Activated CD4-positive, alpha-beta memory T cell treated with anti-CD3 and anti-CD28 coated beads for 36 hours (primary cell): ENCODE results near the gene DOK6. TPM values are rescaled to one million over a fixed set of nuclear protein-coding genes. Genes with fewer than 3 reads are reported as not detected.
"Not testable (repeated sequence)": the region's sequence is repeated elsewhere in the genome, so short reads cannot be mapped to it uniquely, and the experiment has no call there.

ENCODE experiments used
- CTCF ChIA-PET: fragments of 350-600 bp; sonication (Branson Sonifier 250); formaldehyde crosslinking; loops from one replicate; lab custom pipeline; 2021; ENCODE audit warnings: antibody characterized with exemption, inconsistent platforms; lab: Charles Lee
- POLR2A ChIA-PET: fragments of 350-600 bp; sonication (Branson Sonifier 250); formaldehyde crosslinking; loops from one replicate; lab custom pipeline; 2021; ENCODE audit warnings: antibody characterized with exemption; lab: Charles Lee
- DNase-seq: peaks from one replicate; pipeline ENCODE4 v3.0.0-alpha.2; 2020
- H3K27ac Mint-ChIP-seq: one replicate; pipeline ENCODE4 v1.8.0; 2021; ENCODE audit warnings: mixed read lengths
- H3K27me3 Mint-ChIP-seq: one replicate; pipeline ENCODE4 v1.8.0; 2021; ENCODE audit warnings: mixed read lengths
- H3K36me3 Mint-ChIP-seq: one replicate; pipeline ENCODE4 v1.8.0; 2021; ENCODE audit warnings: mixed read lengths
- H3K4me1 Mint-ChIP-seq: one replicate; pipeline ENCODE4 v1.8.0; 2021; ENCODE audit warnings: low read depth, mixed read lengths
- H3K4me3 Mint-ChIP-seq: one replicate; pipeline ENCODE4 v1.8.0; 2021; ENCODE audit warnings: mild to moderate bottlenecking, mixed read lengths
- H3K9me3 Mint-ChIP-seq: one replicate; pipeline ENCODE4 v1.8.0; 2021; ENCODE audit warnings: mixed read lengths
- intact Hi-C: fragments of 100-400 bp; cut with micrococcal nuclease; formaldehyde crosslinking; loops from one replicate; pipeline ENCODE4 v1.15.1; 2023
- total RNA-seq, 2 experiments: library from RNA; stranded (reverse); gene quantifications; one replicate each; pipeline ENCODE4 v1.2.3, GENCODE V29; 2021

Gene DOK6
- total RNA-seq, 2 experiments from 2014 or later = not detected

DNA sequence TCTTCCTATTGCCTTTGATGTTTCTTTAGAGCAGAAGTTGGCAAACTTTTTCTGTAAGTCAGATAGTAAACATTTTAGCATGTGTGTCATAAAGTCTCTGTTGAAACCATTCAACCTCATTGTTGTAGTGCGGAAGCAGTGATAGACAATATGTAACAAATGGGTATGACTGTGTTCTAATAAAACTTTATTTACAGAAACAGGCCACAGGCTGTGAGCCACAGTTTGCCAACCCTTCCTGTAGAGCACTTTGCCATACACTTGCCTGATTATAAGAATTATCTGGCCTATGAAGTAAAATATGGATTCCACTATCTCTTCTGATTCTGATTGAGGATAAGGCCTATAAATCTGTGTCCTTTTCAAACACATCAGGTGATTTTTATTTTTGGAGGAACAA lies 237.4 kb downstream of the DOK6 start:
- no peak for DNase-seq
- intact Hi-C loops = loop anchor here (10.0 kb wide), 1 partner anchor 317 kb away; no protein-coding TSS in a partner anchor
- Mint-ChIP-seq H3K9me3 (no peaks in the 10 kb centered on the region), H3K27ac (no peak overlapping the region), H3K4me3 (no peak overlapping the region), H3K27me3 (no peaks in the 10 kb centered on the region), H3K36me3 (no peaks in the 10 kb centered on the region), H3K4me1 (no peaks in the 10 kb centered on the region)
- CTCF ChIA-PET = interaction anchor here (1.2 kb wide), 1 partner anchor 449 kb away, joined by 3 read pairs; no protein-coding TSS in a partner anchor
- POLR2A ChIA-PET = no interaction called here

DNA sequence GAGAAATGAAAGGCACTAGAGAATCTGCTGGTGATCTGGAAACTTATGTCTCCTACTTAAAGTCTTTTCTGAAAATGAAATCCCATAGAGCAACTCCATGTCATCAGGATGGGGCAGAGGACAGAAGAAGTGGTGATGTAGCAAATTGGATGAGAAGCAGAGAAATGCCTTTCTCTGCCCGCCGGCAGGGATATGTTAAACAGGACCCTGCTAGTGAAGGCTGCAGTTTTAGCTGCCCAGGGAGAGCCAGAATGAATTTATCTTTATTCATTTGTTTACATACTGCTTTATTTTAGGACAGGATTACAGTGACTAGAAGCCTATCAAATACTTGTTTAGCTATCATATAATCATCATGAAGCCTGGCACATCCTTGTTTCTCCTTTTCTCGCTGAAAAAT lies 247.0 kb downstream of the DOK6 start:
- ChIA-PET POLR2A (no interaction called here), CTCF (no interaction called here)
- H3K36me3 Mint-ChIP-seq = no peaks in the 10 kb centered on the region
- DNase-seq = no peak
- H3K4me1 Mint-ChIP-seq = no peaks in the 10 kb centered on the region
- H3K4me3 Mint-ChIP-seq = no peak overlapping the region
- intact Hi-C loops = no loop called here
- peaks cover 10% of the 10 kb centered on the region for H3K27me3 Mint-ChIP-seq
- no peak overlapping the region for H3K27ac Mint-ChIP-seq
- no peaks in the 10 kb centered on the region for H3K9me3 Mint-ChIP-seq

DNA sequence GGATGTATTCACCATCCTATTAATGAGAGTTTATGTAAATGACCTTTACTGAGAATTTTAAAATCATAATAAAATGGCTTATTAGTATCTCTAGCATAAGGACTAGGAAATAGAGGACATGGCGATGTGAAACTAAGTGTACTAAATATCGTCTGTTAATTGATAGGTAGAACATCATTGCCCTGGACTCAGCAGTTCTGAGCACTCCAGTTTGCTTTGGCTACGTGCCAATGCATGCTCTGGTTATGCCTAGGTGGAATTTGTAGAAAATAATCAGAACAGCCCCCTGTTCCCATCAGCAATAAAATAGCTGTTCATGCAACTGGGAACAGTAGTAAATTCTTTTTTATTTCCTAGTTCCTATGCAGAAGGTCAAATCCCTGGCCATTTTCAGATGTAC lies 247.8 kb downstream of the DOK6 start:
- Mint-ChIP-seq H3K27ac (no peak overlapping the region), H3K4me1 (no peaks in the 10 kb centered on the region), H3K27me3 (peaks cover 17% of the 10 kb centered on the region), H3K4me3 (no peak overlapping the region), H3K9me3 (no peaks in the 10 kb centered on the region), H3K36me3 (no peaks in the 10 kb centered on the region)
- POLR2A ChIA-PET = no interaction called here
- CTCF ChIA-PET = no interaction called here
- DNase-seq = no peak
- intact Hi-C loops = no loop called here

DNA sequence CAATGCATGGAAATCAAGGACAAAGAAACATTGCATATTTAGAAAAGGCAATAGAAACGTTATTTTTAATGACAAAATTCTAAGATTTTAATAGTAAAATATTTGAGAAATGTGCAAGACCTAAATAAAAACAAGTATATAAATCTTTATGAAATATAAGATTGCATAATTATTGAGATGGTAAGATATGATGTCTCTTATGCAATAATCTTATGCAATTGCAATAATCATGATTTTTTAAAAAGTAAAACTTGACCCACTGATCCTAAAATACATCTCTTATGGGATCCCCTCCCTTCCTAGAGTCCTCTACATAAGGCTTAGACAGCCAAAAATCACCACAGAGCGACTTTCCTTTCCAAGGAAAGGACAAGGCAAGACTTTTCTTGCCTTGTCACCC lies 249.0 kb downstream of the DOK6 start:
- Mint-ChIP-seq H3K9me3 (no peaks in the 10 kb centered on the region), H3K36me3 (no peaks in the 10 kb centered on the region), H3K27ac (no peak overlapping the region), H3K4me1 (no peaks in the 10 kb centered on the region), H3K27me3 (peaks cover 17% of the 10 kb centered on the region), H3K4me3 (no peak overlapping the region)
- DNase-seq = no peak
- intact Hi-C loops = no loop called here
- POLR2A ChIA-PET = no interaction called here
- CTCF ChIA-PET = no interaction called here

DNA sequence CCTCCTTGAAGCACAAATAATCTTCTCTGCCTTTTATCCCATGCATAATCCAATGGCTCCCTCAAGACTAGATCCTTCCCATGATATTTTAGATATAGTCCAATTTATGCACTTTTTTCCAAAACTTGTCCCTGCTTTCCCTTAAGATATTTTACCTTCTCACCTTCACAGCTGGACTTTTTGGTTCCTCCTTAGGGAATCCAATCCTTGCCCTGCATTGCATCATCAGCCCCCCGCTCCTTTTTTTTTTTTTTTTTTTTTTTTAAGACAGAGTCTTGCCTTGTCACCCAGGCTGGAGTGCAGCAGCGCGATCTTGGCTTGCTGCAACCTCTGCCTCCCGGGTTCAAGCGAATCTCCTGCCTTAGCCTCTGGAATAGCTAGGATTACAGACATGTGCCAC lies 250.6 kb downstream of the DOK6 start:
- CTCF ChIA-PET = no interaction called here
- no peaks in the 10 kb centered on the region for H3K9me3 Mint-ChIP-seq
- H3K4me3 Mint-ChIP-seq = no peak overlapping the region
- DNase-seq = no peak
- peaks cover 19% of the 10 kb centered on the region for H3K27me3 Mint-ChIP-seq
- POLR2A ChIA-PET = no interaction called here
- H3K27ac Mint-ChIP-seq = no peak overlapping the region
- H3K4me1 Mint-ChIP-seq = no peaks in the 10 kb centered on the region
- H3K36me3 Mint-ChIP-seq = no peaks in the 10 kb centered on the region
- intact Hi-C loops = no loop called here

DNA sequence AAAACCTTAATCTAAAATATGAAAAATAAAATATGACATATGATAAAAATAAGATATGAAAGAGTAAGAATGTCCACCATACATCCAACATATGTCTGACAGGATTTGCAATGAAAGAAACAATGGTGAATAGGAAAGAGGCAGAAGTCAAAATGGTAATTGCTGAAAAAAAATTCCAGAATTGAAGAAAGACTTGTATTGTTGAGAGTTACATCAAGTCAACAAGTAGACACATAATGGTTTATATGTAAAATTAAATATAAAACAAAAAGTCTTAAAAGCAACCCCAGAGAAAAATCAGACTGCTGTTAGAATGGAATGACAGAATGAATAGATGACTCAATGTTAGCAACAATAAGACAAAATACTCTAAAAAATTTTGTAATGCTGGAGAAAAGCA lies 255.1 kb downstream of the DOK6 start:
- H3K4me3 Mint-ChIP-seq = no peak overlapping the region
- H3K36me3 Mint-ChIP-seq = no peaks in the 10 kb centered on the region
- ChIA-PET CTCF (no interaction called here), POLR2A (no interaction called here)
- intact Hi-C loops = no loop called here
- H3K9me3 Mint-ChIP-seq = no peaks in the 10 kb centered on the region
- no peaks in the 10 kb centered on the region for H3K4me1 Mint-ChIP-seq
- peaks cover 13% of the 10 kb centered on the region for H3K27me3 Mint-ChIP-seq
- DNase-seq = no peak
- no peak overlapping the region for H3K27ac Mint-ChIP-seq

DNA sequence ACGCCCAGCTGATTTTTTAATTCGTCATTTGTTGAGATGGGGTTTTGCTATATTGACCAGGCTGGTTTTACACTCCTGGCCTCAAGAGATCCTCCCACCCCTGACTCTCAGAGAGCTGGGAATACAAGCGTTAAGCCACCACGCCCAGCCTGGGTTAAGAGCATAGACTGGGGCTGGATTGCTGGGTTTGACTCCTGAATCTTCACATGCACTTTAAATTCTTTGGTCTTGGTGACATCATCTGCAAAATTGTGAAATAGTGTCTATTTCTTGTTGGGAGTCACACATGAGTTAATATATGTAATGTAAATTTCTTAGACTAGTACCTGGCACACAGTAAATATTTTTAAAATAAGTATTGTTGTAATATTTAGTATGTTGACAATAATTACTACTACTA lies 257.4 kb downstream of the DOK6 start:
- Mint-ChIP-seq H3K36me3 (no peaks in the 10 kb centered on the region), H3K9me3 (no peaks in the 10 kb centered on the region), H3K27me3 (peaks cover 5% of the 10 kb centered on the region), H3K4me1 (no peaks in the 10 kb centered on the region), H3K4me3 (no peak overlapping the region), H3K27ac (no peak overlapping the region)
- POLR2A ChIA-PET = no interaction called here
- intact Hi-C loops = no loop called here
- no peak for DNase-seq
- CTCF ChIA-PET = no interaction called here

DNA sequence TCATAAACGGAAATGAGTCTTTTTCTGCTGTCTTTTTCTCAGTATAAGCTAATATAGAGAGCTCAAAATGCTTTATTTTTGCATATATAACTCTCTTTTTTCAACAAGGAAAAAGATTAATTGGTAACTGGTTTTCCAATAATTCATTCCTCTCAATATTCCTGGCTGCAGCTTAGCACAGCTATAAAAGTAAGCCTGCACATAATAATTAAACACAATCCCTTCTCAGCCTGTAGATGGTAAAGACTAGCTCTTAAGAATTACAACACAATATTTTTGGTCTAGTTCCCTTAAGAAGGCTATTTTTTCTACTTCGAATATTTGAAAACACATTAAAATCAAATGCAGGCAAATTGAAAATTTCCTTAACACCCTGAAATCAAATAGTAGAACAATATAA lies 258.0 kb downstream of the DOK6 start:
- ChIA-PET POLR2A (no interaction called here), CTCF (interaction anchor here (0.7 kb wide), 1 partner anchor 8 kb away, joined by 4 read pairs; no protein-coding TSS in a partner anchor)
- no peak overlapping the region for H3K4me3 Mint-ChIP-seq
- H3K9me3 Mint-ChIP-seq = no peaks in the 10 kb centered on the region
- H3K36me3 Mint-ChIP-seq = no peaks in the 10 kb centered on the region
- H3K4me1 Mint-ChIP-seq = no peaks in the 10 kb centered on the region
- intact Hi-C loops = no loop called here
- peaks cover 2% of the 10 kb centered on the region for H3K27me3 Mint-ChIP-seq
- H3K27ac Mint-ChIP-seq = no peak overlapping the region
- DNase-seq = no peak

DNA sequence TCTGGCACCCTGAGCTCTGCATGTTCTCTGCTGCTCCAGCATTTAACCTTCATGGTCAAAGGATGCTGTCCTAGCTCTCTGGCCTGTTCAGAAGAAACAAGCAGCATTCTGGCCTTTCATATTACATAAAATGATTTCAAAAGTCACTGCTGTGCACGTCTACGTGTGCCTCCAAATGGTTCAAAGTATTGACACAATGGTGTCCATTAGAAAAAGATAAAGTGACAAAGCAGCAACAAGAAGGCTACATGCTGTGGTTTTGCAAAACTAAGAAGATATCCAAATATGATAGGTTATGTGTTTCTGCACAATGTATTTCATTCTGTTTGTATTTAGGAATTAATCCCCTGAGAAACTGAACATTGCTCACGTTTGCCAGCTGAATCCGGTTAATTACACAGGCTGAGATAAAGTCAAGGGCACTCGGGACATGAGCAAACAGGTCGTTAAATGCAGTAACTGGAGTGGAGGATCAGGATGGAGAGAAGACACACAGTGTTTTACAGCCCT lies 258.5 kb downstream of the DOK6 start:
- DNase-seq = no peak
- intact Hi-C loops = no loop called here
- H3K36me3 Mint-ChIP-seq = no peaks in the 10 kb centered on the region
- no peak overlapping the region for H3K4me3 Mint-ChIP-seq
- no peak overlapping the region for H3K27ac Mint-ChIP-seq
- no peaks in the 10 kb centered on the region for H3K9me3 Mint-ChIP-seq
- ChIA-PET CTCF (interaction anchor here (0.7 kb wide), 1 partner anchor 9 kb away, joined by 4 read pairs; no protein-coding TSS in a partner anchor), POLR2A (no interaction called here)
- peaks cover 2% of the 10 kb centered on the region for H3K27me3 Mint-ChIP-seq
- H3K4me1 Mint-ChIP-seq = no peaks in the 10 kb centered on the region

DNA sequence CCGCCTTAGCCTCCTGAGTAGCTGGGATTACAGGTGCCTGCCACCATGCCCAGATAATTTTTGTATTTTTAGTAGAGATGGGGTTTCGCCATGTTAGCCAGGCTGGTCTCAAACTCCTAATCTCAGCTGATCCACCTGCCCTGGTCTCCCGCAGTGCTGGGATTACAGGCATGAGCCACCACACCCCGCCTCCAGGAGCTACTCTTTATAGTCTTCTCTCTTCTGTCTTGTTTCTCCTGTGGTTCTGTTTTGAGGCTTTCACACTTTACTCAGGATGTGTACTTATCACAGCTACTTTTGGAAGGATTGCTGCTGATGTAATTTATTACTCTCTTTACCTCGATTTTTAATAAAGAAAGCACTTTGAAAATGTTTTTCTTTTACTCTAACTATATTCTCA lies 261.4 kb downstream of the DOK6 start:
- H3K27ac Mint-ChIP-seq, DNase-seq, intact Hi-C loops, H3K9me3 Mint-ChIP-seq, POLR2A ChIA-PET, CTCF ChIA-PET, H3K36me3 Mint-ChIP-seq, H3K4me1 Mint-ChIP-seq, H3K27me3 Mint-ChIP-seq, H3K4me3 Mint-ChIP-seq: not testable (repeated sequence)

DNA sequence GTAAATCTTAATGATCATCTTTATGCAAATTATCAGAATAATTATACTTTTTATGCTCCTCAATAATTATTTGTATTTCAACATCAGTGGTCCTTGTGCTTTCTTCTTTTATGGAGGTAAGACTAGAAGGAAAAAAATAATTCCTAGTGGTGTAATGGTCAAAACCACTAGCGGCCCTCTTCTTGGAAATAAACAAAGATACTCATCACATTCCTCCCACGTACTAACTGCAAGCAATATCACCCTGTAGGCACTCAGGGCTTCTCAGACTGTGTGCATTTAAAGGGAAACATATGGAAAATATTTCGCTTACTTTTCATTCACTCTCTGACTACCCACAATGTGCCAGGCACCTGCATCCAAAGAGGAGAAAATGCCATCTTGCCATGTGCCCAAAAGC lies 263.7 kb downstream of the DOK6 start:
- POLR2A ChIA-PET = no interaction called here
- intact Hi-C loops = no loop called here
- Mint-ChIP-seq H3K27me3 (peaks cover 2% of the 10 kb centered on the region), H3K27ac (no peak overlapping the region), H3K4me1 (no peaks in the 10 kb centered on the region), H3K36me3 (no peaks in the 10 kb centered on the region), H3K4me3 (no peak overlapping the region), H3K9me3 (no peaks in the 10 kb centered on the region)
- CTCF ChIA-PET = no interaction called here
- no peak for DNase-seq

DNA sequence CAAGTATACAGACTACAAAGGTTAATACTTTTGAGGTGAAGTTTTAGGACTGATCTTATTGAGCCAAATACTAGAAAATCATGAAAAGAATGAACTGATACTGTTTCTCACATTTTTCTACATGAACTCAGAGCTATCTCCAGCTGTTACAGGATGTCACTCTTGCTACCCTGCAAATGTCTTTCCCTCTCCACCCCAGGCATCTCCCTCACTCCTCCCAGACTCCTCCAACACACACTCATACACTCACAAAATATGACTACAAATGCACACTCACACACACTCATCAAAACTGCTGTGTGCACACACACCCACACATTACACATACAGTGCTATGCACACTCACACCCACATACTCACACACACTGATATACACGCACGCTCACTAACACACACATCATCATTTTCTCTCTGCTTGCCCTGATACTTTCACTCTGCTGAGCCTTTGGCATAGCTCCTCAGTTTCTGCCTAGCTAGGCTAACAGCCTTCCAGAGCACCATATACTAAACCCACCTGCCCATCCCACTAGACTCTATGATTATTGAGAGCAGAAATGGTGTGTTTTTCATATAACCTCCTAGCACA lies 273.7 kb downstream of the DOK6 start:
- CTCF ChIA-PET = interaction anchor here (1.3 kb wide), 1 partner anchor 9 kb away, joined by 3 read pairs; no protein-coding TSS in a partner anchor
- intact Hi-C loops = no loop called here
- no peak overlapping the region for H3K27ac Mint-ChIP-seq
- no peaks in the 10 kb centered on the region for H3K4me1 Mint-ChIP-seq
- no peak overlapping the region for H3K4me3 Mint-ChIP-seq
- H3K36me3 Mint-ChIP-seq = no peaks in the 10 kb centered on the region
- H3K27me3 Mint-ChIP-seq = no peaks in the 10 kb centered on the region
- no peak for DNase-seq
- no peaks in the 10 kb centered on the region for H3K9me3 Mint-ChIP-seq
- POLR2A ChIA-PET = no interaction called here

DNA sequence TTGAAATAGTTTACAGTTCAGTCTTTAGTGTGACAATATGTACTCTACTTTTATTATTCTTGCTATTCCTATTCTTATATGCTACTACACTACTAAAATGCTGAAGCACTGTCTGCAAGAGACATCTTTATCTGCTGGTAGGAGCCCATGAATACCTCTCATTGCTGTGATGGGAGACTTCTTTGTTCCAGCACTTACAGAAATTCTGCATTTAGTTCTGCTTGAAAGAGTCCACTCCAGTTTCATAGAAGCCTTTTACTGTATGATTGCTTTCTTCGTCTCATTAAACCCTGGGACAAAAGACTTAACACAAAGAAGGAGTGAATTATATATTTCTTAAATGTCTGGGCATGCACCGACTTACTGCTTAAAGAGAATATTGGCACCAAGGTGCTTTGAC lies 274.3 kb downstream of the DOK6 start:
- H3K9me3 Mint-ChIP-seq = no peaks in the 10 kb centered on the region
- POLR2A ChIA-PET = no interaction called here
- intact Hi-C loops = no loop called here

More for the DNA sequence above, 274.3 kb downstream of the DOK6 start:
- CTCF ChIA-PET = interaction anchor here (1.3 kb wide), 1 partner anchor 9 kb away, joined by 3 read pairs; no protein-coding TSS in a partner anchor
- H3K4me3 Mint-ChIP-seq = no peak overlapping the region
- no peaks in the 10 kb centered on the region for H3K4me1 Mint-ChIP-seq
- no peaks in the 10 kb centered on the region for H3K36me3 Mint-ChIP-seq
- H3K27ac Mint-ChIP-seq = no peak overlapping the region
- H3K27me3 Mint-ChIP-seq = no peaks in the 10 kb centered on the region
- DNase-seq = no peak
